ENCODE results near the gene HAL.
A peak's percentile ranks its signal among the peaks of the same experiment; 100 is the strongest.

Gene HAL

GRCh38 chr12:96014943-96015599 lies 18.9 kb upstream of the HAL start:
- no peak for DNase-seq

- DNase-seq, result no peak
Measured at GRCh38 chr12:96007729-96008128, 11.6 kb upstream of the HAL start.

- DNase-seq, result no peak
Measured at GRCh38 chr12:96006727-96007126, 10.6 kb upstream of the HAL start.

GRCh38 chr12:96000858-96001257 lies 4.7 kb upstream of the HAL start:
- no peak for DNase-seq

GRCh38 chr12:95999484-95999883 lies 3.3 kb upstream of the HAL start:
- no peak for DNase-seq

GRCh38 chr12:95998611-95999286 lies 2.6 kb upstream of the HAL start:
- peak; percentile 57 for DNase-seq

- no peak for DNase-seq
Measured at GRCh38 chr12:95997911-95998510, 1.9 kb upstream of the HAL start.

GRCh38 chr12:95997276-95997675 lies 1.1 kb upstream of the HAL start:
- no peak for DNase-seq

GRCh38 chr12:95995238-95996031 lies 709 bp downstream of the HAL start:
- DNase-seq, result no peak

GRCh38 chr12:95994476-95994875 lies 1.7 kb downstream of the HAL start:
- DNase-seq, result no peak

GRCh38 chr12:95993907-95994306 lies 2.2 kb downstream of the HAL start:
- no peak for DNase-seq

GRCh38 chr12:95990136-95990535 lies 6.0 kb downstream of the HAL start:
- DNase-seq, result no peak

- no peak for DNase-seq
Measured at GRCh38 chr12:95989504-95990123, 6.5 kb downstream of the HAL start.

- DNase-seq, result no peak
Measured at GRCh38 chr12:95988506-95989275, 7.5 kb downstream of the HAL start.

GRCh38 chr12:95986635-95987570 lies 9.2 kb downstream of the HAL start:
- DNase-seq, result no peak

- DNase-seq, result no peak
Measured at GRCh38 chr12:95984682-95985081, 11.5 kb downstream of the HAL start.

- DNase-seq, result no peak
Measured at GRCh38 chr12:95982602-95983001, 13.5 kb downstream of the HAL start.

- DNase-seq, result no peak
Measured at GRCh38 chr12:95980437-95980836, 15.7 kb downstream of the HAL start.

GRCh38 chr12:95978774-95979173 lies 17.4 kb downstream of the HAL start:
- no peak for DNase-seq

GRCh38 chr12:95978351-95978750 lies 17.8 kb downstream of the HAL start:
- DNase-seq, result no peak

GRCh38 chr12:95977764-95978305 lies 18.3 kb downstream of the HAL start:
- DNase-seq, result no peak

Data from COR-L47 (cell line).